Epithelial cell of proximal tubule (primary cell): Measurements from ENCODE around the gene KRT3. TPM values are rescaled to one million over a fixed set of nuclear protein-coding genes. Genes with fewer than 3 reads are reported as not detected.
"Not testable (repeated sequence)": the region's sequence is repeated elsewhere in the genome, so short reads cannot be mapped to it uniquely, and the experiment has no call there.

Experiments
- DNase-seq: peaks from one replicate; pipeline ENCODE4 v3.0.0-alpha.2; 2011; ENCODE audit warnings: low read depth
- H3K4me3 ChIP-seq: 2 replicates; pipeline ENCODE4 v1.5.1; 2011; ENCODE audit warnings: low read depth, mild to moderate bottlenecking, low read length
- CTCF ChIP-seq: conservative IDR thresholded peaks from 2 replicates; pipeline ENCODE4 v1.5.1; 2012; ENCODE audit warnings: low read depth, mild to moderate bottlenecking, low read length
- total RNA-seq: library from RNA; depleted of rRNA; stranded (reverse); fragments of >200 nt; gene quantifications from 2 replicates; pipeline ENCODE4 v1.2.3, GENCODE V29; 2015

The KRT3 gene
- total RNA-seq, 1 donor from 2014 or later: 0.06 TPM

- DNase-seq: no peak
- no peak for TF ChIP-seq CTCF
- H3K4me3 ChIP-seq: no peak overlapping the region
Observed at GRCh38 chr12:52796839-52797528, 1.1 kb upstream of the KRT3 start.

- TF ChIP-seq CTCF: no peak
- DNase-seq: no peak
- H3K4me3 ChIP-seq: no peak overlapping the region
Observed at GRCh38 chr12:52796429-52796794, 495 bp upstream of the KRT3 start.

GRCh38 chr12:52795332-52795674 lies 614 bp downstream of the KRT3 start:
- not testable (repeated sequence) for H3K4me3 ChIP-seq, DNase-seq

- H3K4me3 ChIP-seq: no peak overlapping the region
- DNase-seq: no peak
- TF ChIP-seq CTCF: no peak
Observed at GRCh38 chr12:52794479-52795331, 1.2 kb downstream of the KRT3 start.

- H3K4me3 ChIP-seq: no peak overlapping the region
- no peak for TF ChIP-seq CTCF
- DNase-seq: no peak
Observed at GRCh38 chr12:52792185-52793029, 3.5 kb downstream of the KRT3 start.

- TF ChIP-seq CTCF: no peak
Observed at GRCh38 chr12:52791271-52792184, 4.4 kb downstream of the KRT3 start.

More at GRCh38 chr12:52791271-52792184, 4.4 kb downstream of the KRT3 start:
- DNase-seq: no peak
- no peak overlapping the region for H3K4me3 ChIP-seq
